HL-60/S4 (cell line): Measurements from ENCODE around the gene TMEM143.

Experiments used
- in situ Hi-C: fragments of 300-500 bp; cut with MboI; formaldehyde crosslinking; loops from 2 replicates; pipeline ENCODE4 v1.14.3; 2022; ENCODE audit warnings: low sequenced_read_pairs

The TMEM143 gene

GRCh38 chr19:48297975-48298374 lies 65.8 kb downstream of the TMEM143 start:
- in situ Hi-C loops: loop anchor here (25.0 kb wide), 1 partner anchor 336 kb away; no protein-coding TSS in a partner anchor

GRCh38 chr19:48296963-48297734 lies 66.6 kb downstream of the TMEM143 start:
- in situ Hi-C loops: loop anchor here (25.0 kb wide), 1 partner anchor 335 kb away; no protein-coding TSS in a partner anchor

- in situ Hi-C loops: loop anchor here (25.0 kb wide), 1 partner anchor 333 kb away; no protein-coding TSS in a partner anchor
These were observed 68.3 kb downstream of the TMEM143 start for GRCh38 chr19:48295458-48295857.

- in situ Hi-C loops: loop anchor here (25.0 kb wide), 1 partner anchor 330 kb away; no protein-coding TSS in a partner anchor
These were observed 70.9 kb downstream of the TMEM143 start for GRCh38 chr19:48292798-48293197.

- in situ Hi-C loops: loop anchor here (25.0 kb wide), 1 partner anchor 329 kb away; no protein-coding TSS in a partner anchor
These were observed 72.3 kb downstream of the TMEM143 start for GRCh38 chr19:48291489-48291815.

GRCh38 chr19:48290771-48291488 lies 72.8 kb downstream of the TMEM143 start:
- in situ Hi-C loops: loop anchor here (25.0 kb wide), 1 partner anchor 329 kb away; no protein-coding TSS in a partner anchor

- in situ Hi-C loops: loop anchor here (25.0 kb wide), 1 partner anchor 328 kb away; no protein-coding TSS in a partner anchor
These were observed 73.4 kb downstream of the TMEM143 start for GRCh38 chr19:48290401-48290770.

GRCh38 chr19:48287748-48288147 lies 76.0 kb downstream of the TMEM143 start:
- in situ Hi-C loops: loop anchor here (25.0 kb wide), 1 partner anchor 325 kb away; no protein-coding TSS in a partner anchor

GRCh38 chr19:48284896-48285295 lies 78.8 kb downstream of the TMEM143 start:
- in situ Hi-C loops: loop anchor here (25.0 kb wide), 1 partner anchor 323 kb away; no protein-coding TSS in a partner anchor

- in situ Hi-C loops: loop anchor here (25.0 kb wide), 1 partner anchor 322 kb away; no protein-coding TSS in a partner anchor
These were observed 79.8 kb downstream of the TMEM143 start for GRCh38 chr19:48283908-48284307.
